GM12891 (cell line): ENCODE measurements around the gene SLC6A9.

Source experiments
- PAX5 ChIP-seq: IDR thresholded peaks from 2 replicates; pipeline ENCODE4 v1.6.1; 2011; ENCODE audit warnings: low read length, moderate library complexity, mild to moderate bottlenecking; ENCODE audit not compliant: insufficient read depth, severe bottlenecking
- POLR2A ChIP-seq: IDR thresholded peaks from 2 replicates; pipeline ENCODE4 v1.6.1; 2011; ENCODE audit warnings: low read depth, low read length, control low read depth
- POLR2AphosphoS5 ChIP-seq: IDR thresholded peaks from 2 replicates; pipeline ENCODE4 v1.6.1; 2011; ENCODE audit warnings: low read depth, low read length, control low read depth
- TAF1 ChIP-seq: IDR thresholded peaks from 2 replicates; pipeline ENCODE4 v1.6.1; 2011; ENCODE audit warnings: low read depth, low read length, control low read depth

- TF ChIP-seq POLR2AphosphoS5 (no peak), TAF1 (no peak), POLR2A (no peak), PAX5 (no peak)
Measured at GRCh38 chr1:44060830-44061267, 29.6 kb upstream of the SLC6A9 start.
